T follicular helper cell (primary cell): ENCODE measurements around the gene DNM1.
"Not testable (repeated sequence)": the region's sequence is repeated elsewhere in the genome, so short reads cannot be mapped to it uniquely, and the experiment has no call there.

ENCODE experiments used
- DNase-seq: peaks from one replicate; pipeline ENCODE4 v3.0.0-alpha.2; 2020; ENCODE audit warnings: low read depth

DNM1 gene

GRCh38 chr9:128276008-128276573 lies 72.9 kb downstream of the DNM1 start, which contains the start of gene SWI5:
TSS of gene SWI5 (plus strand) at chr9:128276276.
- DNase-seq, result peak; percentile 100

GRCh38 chr9:128276574-128277270 lies 73.5 kb downstream of the DNM1 start:
- DNase-seq, result no peak

GRCh38 chr9:128279088-128280073 lies 76.2 kb downstream of the DNM1 start:
- DNase-seq, result not testable (repeated sequence)

- no peak for DNase-seq
Observed at GRCh38 chr9:128280084-128280622, 77.0 kb downstream of the DNM1 start.

GRCh38 chr9:128282500-128282899 lies 79.3 kb downstream of the DNM1 start:
- DNase-seq, result no peak

- DNase-seq, result no peak
Observed at GRCh38 chr9:128285033-128285784, 82.0 kb downstream of the DNM1 start.

GRCh38 chr9:128286440-128286839 lies 83.3 kb downstream of the DNM1 start:
- no peak for DNase-seq

GRCh38 chr9:128288273-128289004 lies 85.3 kb downstream of the DNM1 start:
- no peak for DNase-seq

- no peak for DNase-seq
Observed at GRCh38 chr9:128292009-128292408, 88.8 kb downstream of the DNM1 start.

GRCh38 chr9:128293091-128293490 lies 89.9 kb downstream of the DNM1 start:
- DNase-seq, result no peak

- no peak for DNase-seq
Observed at GRCh38 chr9:128294142-128294541, 91.0 kb downstream of the DNM1 start.

- DNase-seq, result no peak
Observed at GRCh38 chr9:128296340-128297220, 93.4 kb downstream of the DNM1 start.

GRCh38 chr9:128297221-128297773 lies 94.1 kb downstream of the DNM1 start:
- no peak for DNase-seq

GRCh38 chr9:128298535-128299482 lies 95.6 kb downstream of the DNM1 start:
- no peak for DNase-seq

- DNase-seq, result no peak
Observed at GRCh38 chr9:128304136-128304970, 101.2 kb downstream of the DNM1 start.
